GM18870 (cell line): ENCODE data around the gene AFF2.
"Not testable (repeated sequence)": the region's sequence is repeated elsewhere in the genome, so short reads cannot be mapped to it uniquely, and the experiment has no call there.

ENCODE experiments used
- ATAC-seq: cut with Tn5 transposase; IDR thresholded peaks from one replicate; pipeline ENCODE4 v1.9.1; 2021; ENCODE audit warnings: moderate library complexity; ENCODE audit not compliant: unreplicated experiment

AFF2 gene

DNA sequence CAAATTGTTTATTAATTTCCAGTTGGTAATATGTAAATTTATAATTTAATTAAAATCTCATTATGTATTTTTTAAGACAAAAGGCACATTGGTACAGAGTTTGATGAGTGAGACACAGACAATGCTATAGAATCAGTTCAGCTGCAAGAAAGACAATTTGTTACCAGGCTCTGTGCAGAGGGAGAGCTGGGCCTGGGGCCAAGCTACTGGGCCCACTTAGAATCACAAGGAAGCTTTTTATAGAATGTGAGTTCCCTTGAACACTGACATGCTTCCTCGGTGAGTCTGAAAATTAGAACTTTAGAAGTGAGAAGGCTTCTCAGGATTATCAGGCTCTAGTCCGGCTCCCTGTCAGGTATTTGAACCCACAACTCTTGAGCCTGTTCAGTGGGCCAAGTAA, 129.0 kb downstream of the AFF2 start:
- no peak for ATAC-seq

- no peak for ATAC-seq
Observed at GRCh38 chrX:148632444-148632843, 132.0 kb downstream of the AFF2 start.

DNA sequence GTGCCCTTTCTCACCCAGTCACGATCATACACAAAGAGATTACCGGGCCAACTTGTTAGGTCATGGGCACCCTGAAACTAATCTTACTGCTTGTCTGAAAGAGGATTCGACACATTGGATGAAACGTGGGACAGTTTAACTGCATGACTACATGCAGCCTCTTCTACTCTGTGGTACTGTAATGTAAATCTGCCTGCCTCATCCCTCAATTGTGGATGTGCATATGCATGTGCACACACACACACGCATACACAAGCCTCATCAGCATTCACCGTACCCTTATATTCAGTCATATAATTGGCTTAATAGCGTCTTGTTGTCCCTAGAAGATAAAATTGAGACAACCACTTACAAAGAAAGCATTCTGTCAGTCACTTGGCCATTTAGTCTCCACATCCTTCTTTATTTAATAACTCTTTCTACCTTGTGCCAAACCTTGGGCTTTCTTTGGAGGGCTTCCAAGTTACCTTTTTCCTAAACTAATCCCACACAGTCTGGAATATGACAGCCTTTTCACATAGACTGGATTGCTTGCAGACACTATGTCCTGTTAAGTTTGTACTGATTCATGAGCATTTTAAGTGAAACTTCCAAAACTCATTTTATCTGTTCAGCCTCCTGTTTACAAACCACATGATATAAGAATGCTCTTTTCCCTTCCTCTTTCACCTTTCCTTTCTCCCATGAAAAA, 132.9 kb downstream of the AFF2 start:
- ATAC-seq, result no peak

- ATAC-seq, result no peak
Observed at GRCh38 chrX:148634591-148634990, 134.2 kb downstream of the AFF2 start.

- no peak for ATAC-seq
Observed at GRCh38 chrX:148643460-148643859, 143.0 kb downstream of the AFF2 start.

GRCh38 chrX:148647651-148648050, 147.2 kb downstream of the AFF2 start:
- no peak for ATAC-seq

DNA sequence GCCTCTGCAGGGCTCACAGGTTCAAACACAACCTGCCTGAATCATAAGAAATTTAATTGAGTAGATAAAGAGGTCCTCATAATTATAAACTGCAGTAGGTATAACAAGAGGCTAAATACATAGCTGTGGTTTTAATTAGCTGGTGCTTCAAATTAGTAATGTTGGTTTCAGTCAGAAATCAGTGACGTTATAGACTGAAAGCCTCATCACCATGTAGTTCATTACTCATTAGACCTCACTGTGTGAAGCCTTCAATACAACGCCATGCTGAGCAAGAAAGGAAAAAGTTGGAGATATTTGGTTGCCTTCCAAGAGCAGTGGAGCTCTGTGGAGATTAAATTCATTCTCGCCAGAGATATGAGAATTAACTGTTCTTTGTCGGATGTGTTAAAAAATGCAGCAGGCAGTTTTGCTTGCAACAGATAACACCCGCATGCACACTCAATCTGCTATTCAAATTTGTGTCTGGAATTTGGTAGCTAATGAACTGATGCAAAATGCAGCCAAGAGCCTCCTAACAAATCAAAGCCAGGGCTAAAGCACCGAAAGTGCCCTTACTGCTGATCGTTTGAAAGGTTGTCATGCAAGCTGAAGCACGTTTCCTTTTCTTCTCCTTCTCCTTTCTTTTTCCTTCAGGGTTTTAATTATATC, 148.9 kb downstream of the AFF2 start:
- no peak for ATAC-seq

- no peak for ATAC-seq
Observed at GRCh38 chrX:148658115-148658730, 157.8 kb downstream of the AFF2 start.

DNA sequence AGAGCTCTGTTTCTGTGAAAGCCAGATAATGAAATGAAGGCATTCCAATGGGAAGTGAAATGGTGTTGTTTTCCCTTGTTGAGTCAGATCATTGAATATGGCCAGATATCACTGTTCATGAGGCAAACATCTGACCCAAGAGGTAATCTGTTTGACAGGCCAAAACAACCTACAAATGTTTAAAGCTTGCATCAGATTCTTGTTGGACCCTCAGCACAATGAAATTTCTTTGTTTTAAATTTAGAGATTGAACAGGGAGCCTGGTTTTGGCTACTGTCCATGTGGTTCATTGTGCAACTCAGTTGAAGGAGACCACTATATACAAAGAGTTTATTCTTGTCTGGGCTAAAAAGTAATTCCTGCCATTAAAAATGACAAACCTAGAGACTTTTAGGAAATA, 159.1 kb downstream of the AFF2 start:
- ATAC-seq, result no peak

GRCh38 chrX:148661035-148661434, 160.6 kb downstream of the AFF2 start:
- no peak for ATAC-seq

- ATAC-seq, result no peak
Observed at GRCh38 chrX:148662014-148662413, 161.6 kb downstream of the AFF2 start.

GRCh38 chrX:148664171-148664570, 163.8 kb downstream of the AFF2 start:
- ATAC-seq, result no peak

DNA sequence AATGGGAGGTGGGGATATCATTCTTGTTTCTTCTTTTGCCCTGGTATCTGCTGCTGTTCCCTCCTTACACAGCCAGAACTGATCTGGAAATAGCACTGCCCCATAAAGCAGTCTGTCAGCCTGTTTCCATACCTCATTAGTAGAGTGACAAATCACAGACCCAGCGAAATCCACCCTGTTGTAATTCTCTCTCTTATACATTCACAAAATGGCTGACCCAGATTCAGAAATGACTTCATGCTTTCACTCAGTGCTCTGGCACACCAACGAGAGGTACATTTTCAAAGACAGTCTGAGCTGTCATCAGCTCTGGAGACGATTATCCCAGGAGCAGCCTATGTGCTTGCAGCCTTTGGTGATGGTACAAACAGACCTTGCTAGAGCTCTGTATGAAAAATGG, 164.6 kb downstream of the AFF2 start:
- no peak for ATAC-seq

- ATAC-seq, result not testable (repeated sequence)
Observed at GRCh38 chrX:148669175-148669574, 168.8 kb downstream of the AFF2 start.

DNA sequence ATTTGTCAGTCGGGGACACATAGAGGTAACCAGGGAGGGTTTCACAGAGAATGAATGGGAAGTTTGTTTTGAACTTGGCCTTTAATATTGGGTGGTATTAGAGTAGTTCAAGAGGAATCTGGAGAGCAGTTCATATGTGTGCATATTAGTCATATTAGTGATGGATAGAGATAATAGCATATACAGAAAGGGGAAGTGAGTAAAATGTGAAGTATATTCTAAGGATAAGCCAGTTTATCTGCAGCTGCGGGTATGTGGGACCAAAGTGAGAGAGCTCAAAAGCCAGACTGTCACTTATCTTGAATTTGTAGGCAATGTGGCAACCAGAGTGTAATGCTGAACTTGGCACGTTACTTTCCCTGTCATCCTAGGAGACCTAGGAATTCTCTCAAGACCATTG, 169.9 kb downstream of the AFF2 start:
- no peak for ATAC-seq

DNA sequence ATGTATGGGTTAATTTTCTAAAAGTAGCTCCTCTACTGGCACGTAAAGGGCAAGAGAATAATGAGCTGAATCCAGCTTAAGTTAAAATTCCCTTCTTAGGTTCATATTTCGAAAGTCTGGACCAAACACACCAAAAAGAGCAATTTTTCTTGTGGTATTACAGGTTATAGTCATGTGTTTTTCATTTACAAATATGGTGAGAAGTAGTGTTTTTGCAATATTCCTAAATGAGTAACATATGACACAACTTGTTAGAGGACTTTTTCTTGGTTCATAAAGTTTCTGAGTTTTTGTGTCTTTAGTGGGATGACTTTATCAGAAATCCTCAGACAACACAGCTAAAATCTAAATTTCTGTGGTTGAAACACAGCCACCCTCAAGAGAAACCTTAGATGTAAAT, 172.1 kb downstream of the AFF2 start:
- ATAC-seq, result no peak

GRCh38 chrX:148681605-148682004, 181.2 kb downstream of the AFF2 start:
- ATAC-seq, result no peak

DNA sequence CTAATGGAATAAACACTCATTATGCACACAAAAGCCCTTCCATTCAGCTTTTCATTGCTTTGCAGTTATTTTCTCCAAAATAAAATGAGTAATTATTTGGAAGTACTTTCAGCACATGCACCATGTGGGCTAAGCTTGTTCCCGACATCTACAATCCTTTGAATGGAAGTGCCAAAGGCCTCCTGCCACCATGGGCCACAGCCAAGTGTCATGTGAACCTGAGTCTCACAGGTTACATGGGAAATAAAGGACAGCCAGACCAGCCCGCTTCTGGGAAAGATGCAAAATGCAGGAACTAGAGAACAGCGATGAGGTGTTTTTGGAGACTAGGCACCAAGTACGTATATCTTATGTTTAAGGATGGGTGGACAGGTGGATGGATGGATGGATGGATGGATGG, 181.8 kb downstream of the AFF2 start:
- ATAC-seq, result no peak

- no peak for ATAC-seq
Observed at GRCh38 chrX:148691456-148691855, 191.0 kb downstream of the AFF2 start.

DNA sequence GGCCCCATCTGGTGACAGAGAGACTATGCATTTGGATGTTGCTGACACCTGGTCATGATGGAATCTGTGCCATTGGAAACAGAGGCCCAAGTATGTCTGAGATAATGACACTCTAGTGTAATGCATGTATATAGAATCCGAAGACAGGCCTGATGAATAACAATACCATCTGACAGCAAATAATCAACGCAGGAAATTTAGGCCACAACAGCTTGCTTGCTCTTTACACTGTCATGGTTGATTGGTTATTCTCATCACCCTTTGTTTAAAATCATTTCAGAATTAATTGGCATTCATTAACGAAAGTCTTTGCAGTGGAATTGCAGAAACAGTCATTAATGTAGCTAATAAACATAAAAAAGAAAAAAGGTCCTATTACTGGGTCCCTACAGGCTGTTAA, 194.8 kb downstream of the AFF2 start:
- ATAC-seq, result no peak

DNA sequence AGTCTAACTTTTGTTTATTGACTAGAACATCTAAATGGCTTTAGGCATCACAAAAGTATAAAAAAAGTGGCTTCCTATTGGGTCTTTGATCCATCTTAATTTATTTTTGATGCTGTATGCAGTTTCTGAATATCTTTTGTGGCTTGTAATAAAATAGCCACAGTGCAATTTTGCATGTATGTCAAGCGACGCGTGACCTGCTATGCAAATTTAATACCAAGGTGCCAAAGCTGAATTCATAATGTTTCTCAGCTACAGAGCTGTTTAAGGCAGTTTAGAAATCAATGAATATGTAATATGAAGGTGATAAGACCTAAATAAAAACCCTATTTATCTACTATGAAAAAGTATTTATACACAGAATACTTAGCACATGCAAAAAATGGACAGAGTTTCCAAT, 197.8 kb downstream of the AFF2 start:
- no peak for ATAC-seq

DNA sequence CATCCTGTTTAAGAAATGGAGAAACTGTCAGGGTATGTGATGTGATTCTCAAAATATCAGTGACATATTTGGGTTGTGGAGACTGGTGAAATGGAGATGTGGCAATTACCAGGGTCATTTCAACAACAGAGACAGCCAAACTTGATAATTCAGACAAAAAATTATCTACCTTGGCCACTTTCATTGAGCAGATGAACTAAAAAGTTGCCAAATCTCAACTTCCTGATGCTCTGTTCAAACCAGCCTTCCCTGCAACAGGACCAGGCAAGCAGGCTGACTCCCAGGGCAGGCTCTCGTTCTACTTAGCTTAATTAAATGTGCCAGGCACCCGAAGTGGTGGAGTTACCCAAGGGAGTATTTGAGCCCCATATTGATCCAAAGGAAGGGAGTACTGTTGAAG, 199.6 kb downstream of the AFF2 start:
- ATAC-seq, result no peak
